ENCODE results near the gene PDIA2. TPM values are rescaled to one million over a fixed set of nuclear protein-coding genes. Genes with fewer than 3 reads are reported as not detected.
"Not testable (repeated sequence)": the region's sequence is repeated elsewhere in the genome, so short reads cannot be mapped to it uniquely, and the experiment has no call there.

The PDIA2 gene
- total RNA-seq, 4 donors from 2014 or later = 3.3 to 8.8 (median 3.7) TPM

- DNase-seq (ENCODE audit: low spot score in 2 of 2) = no peak
- TF ChIP-seq EP300 (IDR thresholded peaks at IDR 0.05) (no peak), POLR2A (IDR thresholded peaks at IDR 0.05) (no peak), CTCF (IDR thresholded peaks at IDR 0.05) (no peak)
- Histone ChIP-seq H3K36me3 (peaks cover 3 to 89% (median 8%) of the 10 kb centered on the region in 3 donors), H3K27me3 (no peaks in the 10 kb centered on the region), H3K9me3 (no peaks in the 10 kb centered on the region), H3K4me3 (no peak overlapping the region), H3K27ac (peak overlapping the region in 2 of 4 donors; percentile 22 to 58), H3K4me1 (no peaks in the 10 kb centered on the region)
- WGBS, 2 donors = 70 to 71% methylated on average over 30 of the region's 30 CpGs
Measured at GRCh38 chr16:252366-253337, 30.3 kb upstream of the PDIA2 start.

- 86 to 91% methylated on average over 5 to 6 of the region's 6 CpGs for WGBS, 2 donors
- H3K4me3 ChIP-seq = no peak overlapping the region
- TF ChIP-seq POLR2A (IDR thresholded peaks at IDR 0.05) = no peak
- no peak for TF ChIP-seq EP300 (IDR thresholded peaks at IDR 0.05)
- TF ChIP-seq CTCF (IDR thresholded peaks at IDR 0.05) = no peak
- H3K4me1 ChIP-seq = no peaks in the 10 kb centered on the region
- peaks cover 3 to 85% (median 8%) of the 10 kb centered on the region in 3 donors for H3K36me3 ChIP-seq
- DNase-seq (ENCODE audit: low spot score in 2 of 2) = no peak
- H3K9me3 ChIP-seq = no peaks in the 10 kb centered on the region
- no peak overlapping the region for H3K27ac ChIP-seq
- H3K27me3 ChIP-seq = no peaks in the 10 kb centered on the region
Measured at GRCh38 chr16:253833-254232, 29.1 kb upstream of the PDIA2 start.

- no peak overlapping the region for H3K4me3 ChIP-seq
- no peaks in the 10 kb centered on the region for H3K4me1 ChIP-seq
- no peak for TF ChIP-seq CTCF (IDR thresholded peaks at IDR 0.05)
- no peak for TF ChIP-seq EP300 (IDR thresholded peaks at IDR 0.05)
- no peak for TF ChIP-seq POLR2A (IDR thresholded peaks at IDR 0.05)
- no peaks in the 10 kb centered on the region for H3K27me3 ChIP-seq
- no peak overlapping the region for H3K27ac ChIP-seq
- no peak for DNase-seq (ENCODE audit: low spot score in 2 of 2)
- WGBS, 2 donors = 96 to 97% methylated on average over 25 of the region's 25 CpGs
- H3K9me3 ChIP-seq = no peaks in the 10 kb centered on the region
- H3K36me3 ChIP-seq = peaks cover 3 to 85% (median 8%) of the 10 kb centered on the region in 3 donors
Measured at GRCh38 chr16:254461-254860, 28.5 kb upstream of the PDIA2 start.

GRCh38 chr16:255183-255582 lies 27.8 kb upstream of the PDIA2 start:
- TF ChIP-seq CTCF (IDR thresholded peaks at IDR 0.05) = no peak
- no peak for TF ChIP-seq POLR2A (IDR thresholded peaks at IDR 0.05)
- no peak for TF ChIP-seq EP300 (IDR thresholded peaks at IDR 0.05)
- Histone ChIP-seq H3K9me3 (no peaks in the 10 kb centered on the region), H3K4me3 (no peak overlapping the region), H3K4me1 (no peaks in the 10 kb centered on the region), H3K27ac (no peak overlapping the region), H3K27me3 (no peaks in the 10 kb centered on the region), H3K36me3 (peaks cover 3 to 85% (median 4%) of the 10 kb centered on the region in 3 donors)
- DNase-seq (ENCODE audit: low spot score in 2 of 2) = no peak
- 95% methylated on average over 6 of the region's 6 CpGs for WGBS, 2 donors

- not testable (repeated sequence) for H3K4me3 ChIP-seq; DNase-seq (ENCODE audit: low spot score in 2 of 2); H3K27me3 ChIP-seq; H3K9me3 ChIP-seq; H3K27ac ChIP-seq; H3K4me1 ChIP-seq
- WGBS, 2 donors = 91 to 94% methylated on average over 13 of the region's 13 CpGs
- peaks cover 0 to 91% (median 9%) of the 10 kb centered on the region in 3 donors for H3K36me3 ChIP-seq
Measured at GRCh38 chr16:258091-258490, 24.9 kb upstream of the PDIA2 start.

All from tibial nerve (tissue), 4 donors.